ENCODE results near the gene COPS8.

The COPS8 gene

GRCh38 chr2:237130562-237131421, 45.1 kb downstream of the COPS8 start:
- no peak overlapping the region for H3K27ac Mint-ChIP-seq
- no peaks in the 10 kb centered on the region for H3K27me3 Mint-ChIP-seq (ENCODE audit: low read depth)
- H3K9me3 Mint-ChIP-seq = no peaks in the 10 kb centered on the region
- no peaks in the 10 kb centered on the region for H3K36me3 Mint-ChIP-seq (ENCODE audit: low read depth)
- H3K4me3 Mint-ChIP-seq = no peak overlapping the region
- peaks cover 9% of the 10 kb centered on the region for H3K4me1 Mint-ChIP-seq
- TF ChIP-seq CTCF (IDR thresholded peaks at IDR 0.05; ENCODE audit: unreplicated experiment in 3 of 3) = no peak

- H3K36me3 Mint-ChIP-seq (ENCODE audit: low read depth) = no peaks in the 10 kb centered on the region
- peaks cover 6% of the 10 kb centered on the region for H3K4me1 Mint-ChIP-seq
- H3K27ac Mint-ChIP-seq = no peak overlapping the region
- no peaks in the 10 kb centered on the region for H3K27me3 Mint-ChIP-seq (ENCODE audit: low read depth)
- no peak overlapping the region for H3K4me3 Mint-ChIP-seq
- no peaks in the 10 kb centered on the region for H3K9me3 Mint-ChIP-seq
- no peak for TF ChIP-seq CTCF (IDR thresholded peaks at IDR 0.05; ENCODE audit: unreplicated experiment in 3 of 3)
Observed at GRCh38 chr2:237131749-237132533, 46.3 kb downstream of the COPS8 start.

GRCh38 chr2:237132799-237133198, 47.1 kb downstream of the COPS8 start:
- peaks cover 2% of the 10 kb centered on the region for H3K4me1 Mint-ChIP-seq
- H3K27me3 Mint-ChIP-seq (ENCODE audit: low read depth) = no peaks in the 10 kb centered on the region
- H3K9me3 Mint-ChIP-seq = no peaks in the 10 kb centered on the region
- H3K36me3 Mint-ChIP-seq (ENCODE audit: low read depth) = no peaks in the 10 kb centered on the region
- H3K27ac Mint-ChIP-seq = no peak overlapping the region
- no peak for TF ChIP-seq CTCF (IDR thresholded peaks at IDR 0.05; ENCODE audit: unreplicated experiment in 3 of 3)
- no peak overlapping the region for H3K4me3 Mint-ChIP-seq

GRCh38 chr2:237134321-237135230, 48.9 kb downstream of the COPS8 start:
- Mint-ChIP-seq H3K36me3 (ENCODE audit: low read depth) (no peaks in the 10 kb centered on the region), H3K4me3 (no peak overlapping the region), H3K27me3 (ENCODE audit: low read depth) (no peaks in the 10 kb centered on the region), H3K27ac (no peak overlapping the region), H3K4me1 (no peaks in the 10 kb centered on the region), H3K9me3 (no peaks in the 10 kb centered on the region)
- TF ChIP-seq CTCF (IDR thresholded peaks at IDR 0.05; ENCODE audit: unreplicated experiment in 3 of 3) = no peak

- H3K36me3 Mint-ChIP-seq (ENCODE audit: low read depth) = no peaks in the 10 kb centered on the region
- H3K4me1 Mint-ChIP-seq = no peaks in the 10 kb centered on the region
- no peak for TF ChIP-seq CTCF (IDR thresholded peaks at IDR 0.05; ENCODE audit: unreplicated experiment in 3 of 3)
- H3K27ac Mint-ChIP-seq = no peak overlapping the region
- H3K27me3 Mint-ChIP-seq (ENCODE audit: low read depth) = no peaks in the 10 kb centered on the region
- H3K9me3 Mint-ChIP-seq = no peaks in the 10 kb centered on the region
- H3K4me3 Mint-ChIP-seq = no peak overlapping the region
Observed at GRCh38 chr2:237136824-237137223, 51.1 kb downstream of the COPS8 start.

All from nephron (organoid).